ENCODE results near the gene TOMM20.
"Not testable (repeated sequence)": the region's sequence is repeated elsewhere in the genome, so short reads cannot be mapped to it uniquely, and the experiment has no call there.

TOMM20 gene

GRCh38 chr1:235102259-235102582 lies 26.4 kb downstream of the TOMM20 start:
- no peak for DNase-seq

- no peak for DNase-seq
Measured at GRCh38 chr1:235101558-235102258, 26.9 kb downstream of the TOMM20 start.

GRCh38 chr1:235100194-235100772 lies 28.4 kb downstream of the TOMM20 start:
- no peak for DNase-seq

- no peak for DNase-seq
Measured at GRCh38 chr1:235098991-235099390, 29.6 kb downstream of the TOMM20 start.

GRCh38 chr1:235098547-235098946 lies 30.1 kb downstream of the TOMM20 start:
- DNase-seq: no peak

GRCh38 chr1:235097501-235097900 lies 31.1 kb downstream of the TOMM20 start:
- not testable (repeated sequence) for DNase-seq

GRCh38 chr1:235095938-235096562 lies 32.6 kb downstream of the TOMM20 start:
- no peak for DNase-seq

- peak in 42 of 56 donors; percentile 7 to 86 (median 51) for DNase-seq
Measured at GRCh38 chr1:235093696-235094592, 34.7 kb downstream of the TOMM20 start.

- DNase-seq: peak in 32 of 56 donors; percentile 16 to 63 (median 36)
Measured at GRCh38 chr1:235093013-235093695, 35.5 kb downstream of the TOMM20 start.

- DNase-seq: not testable (repeated sequence)
Measured at GRCh38 chr1:235092415-235092814, 36.2 kb downstream of the TOMM20 start.

GRCh38 chr1:235092045-235092406 lies 36.6 kb downstream of the TOMM20 start:
- not testable (repeated sequence) for DNase-seq

- not testable (repeated sequence) for DNase-seq
Measured at GRCh38 chr1:235091319-235092044, 37.2 kb downstream of the TOMM20 start.

- DNase-seq: peak in 1 of 56 donors; percentile 6
Measured at GRCh38 chr1:235090406-235091069, 38.1 kb downstream of the TOMM20 start.

- DNase-seq: no peak
Measured at GRCh38 chr1:235088907-235089306, 39.7 kb downstream of the TOMM20 start.

- DNase-seq: no peak
Measured at GRCh38 chr1:235088430-235088829, 40.2 kb downstream of the TOMM20 start.

GRCh38 chr1:235087906-235088305 lies 40.7 kb downstream of the TOMM20 start:
- DNase-seq: no peak

- not testable (repeated sequence) for DNase-seq
Measured at GRCh38 chr1:235085411-235086117, 43.1 kb downstream of the TOMM20 start.

GRCh38 chr1:235080788-235081187 lies 47.8 kb downstream of the TOMM20 start:
- DNase-seq: not testable (repeated sequence)

- not testable (repeated sequence) for DNase-seq
Measured at GRCh38 chr1:235080297-235080657, 48.4 kb downstream of the TOMM20 start.

Measured in amygdala (tissue), 56 donors.